ENCODE data around the gene PNPLA3.

DNA sequence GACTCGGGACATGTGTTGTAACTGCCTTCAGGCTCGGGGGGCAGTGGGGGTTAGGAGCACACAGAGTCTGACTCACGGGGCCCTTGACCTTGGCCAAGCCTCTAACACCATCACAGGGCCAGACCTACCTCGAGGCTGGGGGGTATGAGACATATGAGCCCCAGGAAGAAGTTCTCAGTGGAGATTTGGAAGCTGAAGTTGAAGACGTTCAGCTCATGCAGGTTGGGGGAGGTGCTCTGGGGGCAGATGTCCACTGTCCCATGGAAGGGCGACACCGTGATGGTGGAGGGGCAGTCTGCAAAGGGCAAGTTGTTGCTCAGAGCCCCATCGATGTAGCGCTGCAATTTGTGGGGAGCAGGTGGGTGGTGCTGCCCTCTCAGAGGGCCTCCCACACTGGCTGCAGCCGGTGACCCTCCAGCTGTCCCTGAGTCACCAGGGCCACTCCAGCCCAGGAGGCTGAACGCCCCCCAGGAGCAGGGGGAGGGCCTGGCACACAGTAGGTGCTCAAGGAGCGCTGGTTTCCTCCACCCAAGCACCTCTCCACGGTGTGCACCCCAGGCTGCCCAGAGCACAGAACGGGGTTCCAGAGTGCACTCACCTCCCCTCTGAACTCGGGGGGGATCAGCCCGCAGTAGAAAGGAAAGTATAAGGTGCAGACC, 34.3 kb upstream of the PNPLA3 start:
- TF ChIP-seq, protein P1, sequence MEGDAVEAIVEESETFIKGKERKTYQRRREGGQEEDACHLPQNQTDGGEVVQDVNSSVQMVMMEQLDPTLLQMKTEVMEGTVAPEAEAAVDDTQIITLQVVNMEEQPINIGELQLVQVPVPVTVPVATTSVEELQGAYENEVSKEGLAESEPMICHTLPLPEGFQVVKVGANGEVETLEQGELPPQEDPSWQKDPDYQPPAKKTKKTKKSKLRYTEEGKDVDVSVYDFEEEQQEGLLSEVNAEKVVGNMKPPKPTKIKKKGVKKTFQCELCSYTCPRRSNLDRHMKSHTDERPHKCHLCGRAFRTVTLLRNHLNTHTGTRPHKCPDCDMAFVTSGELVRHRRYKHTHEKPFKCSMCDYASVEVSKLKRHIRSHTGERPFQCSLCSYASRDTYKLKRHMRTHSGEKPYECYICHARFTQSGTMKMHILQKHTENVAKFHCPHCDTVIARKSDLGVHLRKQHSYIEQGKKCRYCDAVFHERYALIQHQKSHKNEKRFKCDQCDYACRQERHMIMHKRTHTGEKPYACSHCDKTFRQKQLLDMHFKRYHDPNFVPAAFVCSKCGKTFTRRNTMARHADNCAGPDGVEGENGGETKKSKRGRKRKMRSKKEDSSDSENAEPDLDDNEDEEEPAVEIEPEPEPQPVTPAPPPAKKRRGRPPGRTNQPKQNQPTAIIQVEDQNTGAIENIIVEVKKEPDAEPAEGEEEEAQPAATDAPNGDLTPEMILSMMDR (IDR thresholded peaks at IDR 0.05), result no peak
- TF ChIP-seq POLR2A (IDR thresholded peaks at IDR 0.05), result no peak
